ENCODE results near the gene ZNF680. TPM values are rescaled to one million over a fixed set of nuclear protein-coding genes. Genes with fewer than 3 reads are reported as not detected.
"Not testable (repeated sequence)": the region's sequence is repeated elsewhere in the genome, so short reads cannot be mapped to it uniquely, and the experiment has no call there.

Gene ZNF680
- total RNA-seq, 2 donors from 2014 or later: 14.8 to 23.7 TPM

DNA sequence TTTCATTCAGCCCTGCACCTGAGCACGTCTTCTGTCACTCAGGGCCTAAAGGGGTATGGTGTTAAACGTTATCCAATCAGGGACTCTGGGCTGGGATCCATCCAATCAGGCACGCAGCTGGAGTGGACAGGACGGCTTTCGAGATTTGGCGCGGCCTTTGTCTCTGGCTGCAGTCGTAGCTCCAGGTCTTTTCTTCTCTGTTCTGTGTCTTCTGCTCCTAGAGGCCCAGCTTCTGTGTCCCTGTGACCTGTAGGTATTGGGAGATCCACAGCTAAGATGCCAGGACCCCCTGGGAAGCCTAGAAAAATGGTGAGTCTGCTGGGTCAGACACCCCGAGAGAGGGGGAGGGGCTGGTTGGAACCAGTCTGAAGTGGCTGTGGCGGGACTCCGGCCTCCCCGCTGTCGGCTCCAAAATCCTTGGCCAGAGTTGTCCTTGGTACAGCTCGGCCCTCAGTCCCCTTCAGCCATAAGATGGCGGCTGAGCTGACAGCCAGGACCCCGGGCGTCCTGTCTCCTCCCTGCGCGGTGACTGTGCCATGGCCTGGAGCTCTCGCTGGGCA is 11.7 kb upstream of the ZNF680 start:
- ATAC-seq (peak; percentile 68), DNase-seq (peak in 3 of 4 donors; percentile 32 to 65 (median 38))
- Histone ChIP-seq H3K4me1 (peaks cover 6% of the 10 kb centered on the region), H3K27ac (no peak overlapping the region), H3K4me3 (no peak overlapping the region), H3K9me3 (no peaks in the 10 kb centered on the region), H3K27me3 (no peaks in the 10 kb centered on the region), H3K36me3 (replicated peaks in 1 of 2; ENCODE audit: insufficient read depth in 1 of 2, low read depth in 2 of 2) (no peaks in the 10 kb centered on the region)
- intact Hi-C loops (cut with DNase I): no loop called here
- WGBS, 2 donors: 18 to 21% methylated on average over 8 to 20 of the region's 20 CpGs
- no peak for TF ChIP-seq POLR2A (IDR thresholded peaks at IDR 0.05)
- TF ChIP-seq, protein P1, sequence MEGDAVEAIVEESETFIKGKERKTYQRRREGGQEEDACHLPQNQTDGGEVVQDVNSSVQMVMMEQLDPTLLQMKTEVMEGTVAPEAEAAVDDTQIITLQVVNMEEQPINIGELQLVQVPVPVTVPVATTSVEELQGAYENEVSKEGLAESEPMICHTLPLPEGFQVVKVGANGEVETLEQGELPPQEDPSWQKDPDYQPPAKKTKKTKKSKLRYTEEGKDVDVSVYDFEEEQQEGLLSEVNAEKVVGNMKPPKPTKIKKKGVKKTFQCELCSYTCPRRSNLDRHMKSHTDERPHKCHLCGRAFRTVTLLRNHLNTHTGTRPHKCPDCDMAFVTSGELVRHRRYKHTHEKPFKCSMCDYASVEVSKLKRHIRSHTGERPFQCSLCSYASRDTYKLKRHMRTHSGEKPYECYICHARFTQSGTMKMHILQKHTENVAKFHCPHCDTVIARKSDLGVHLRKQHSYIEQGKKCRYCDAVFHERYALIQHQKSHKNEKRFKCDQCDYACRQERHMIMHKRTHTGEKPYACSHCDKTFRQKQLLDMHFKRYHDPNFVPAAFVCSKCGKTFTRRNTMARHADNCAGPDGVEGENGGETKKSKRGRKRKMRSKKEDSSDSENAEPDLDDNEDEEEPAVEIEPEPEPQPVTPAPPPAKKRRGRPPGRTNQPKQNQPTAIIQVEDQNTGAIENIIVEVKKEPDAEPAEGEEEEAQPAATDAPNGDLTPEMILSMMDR (IDR thresholded peaks at IDR 0.05): no peak

DNA sequence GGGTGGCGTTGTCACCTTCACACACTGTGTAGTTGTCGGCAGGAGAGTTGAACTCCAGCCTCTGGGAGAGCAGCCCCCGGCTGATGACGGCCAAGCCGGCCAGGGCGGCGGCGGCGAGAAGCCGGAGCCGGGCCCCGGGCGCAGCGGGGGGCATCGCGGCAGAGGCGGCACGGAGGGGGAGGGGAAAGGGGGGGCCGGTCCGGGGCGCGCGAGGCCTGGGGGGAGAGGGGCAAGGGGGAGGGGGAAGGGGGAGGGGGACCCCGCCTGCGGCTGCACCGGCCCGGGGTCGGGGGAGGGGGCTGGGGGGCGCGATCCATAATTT is 7.4 kb upstream of the ZNF680 start:
- H3K9me3 ChIP-seq; ATAC-seq; intact Hi-C loops (cut with DNase I); H3K4me3 ChIP-seq; H3K27ac ChIP-seq; H3K27me3 ChIP-seq; DNase-seq; H3K36me3 ChIP-seq (replicated peaks in 1 of 2; ENCODE audit: insufficient read depth in 1 of 2, low read depth in 2 of 2): not testable (repeated sequence)
- H3K4me1 ChIP-seq: peaks cover 11% of the 10 kb centered on the region
- WGBS, 2 donors: 2 to 6% methylated on average over 7 to 28 of the region's 30 CpGs

DNA sequence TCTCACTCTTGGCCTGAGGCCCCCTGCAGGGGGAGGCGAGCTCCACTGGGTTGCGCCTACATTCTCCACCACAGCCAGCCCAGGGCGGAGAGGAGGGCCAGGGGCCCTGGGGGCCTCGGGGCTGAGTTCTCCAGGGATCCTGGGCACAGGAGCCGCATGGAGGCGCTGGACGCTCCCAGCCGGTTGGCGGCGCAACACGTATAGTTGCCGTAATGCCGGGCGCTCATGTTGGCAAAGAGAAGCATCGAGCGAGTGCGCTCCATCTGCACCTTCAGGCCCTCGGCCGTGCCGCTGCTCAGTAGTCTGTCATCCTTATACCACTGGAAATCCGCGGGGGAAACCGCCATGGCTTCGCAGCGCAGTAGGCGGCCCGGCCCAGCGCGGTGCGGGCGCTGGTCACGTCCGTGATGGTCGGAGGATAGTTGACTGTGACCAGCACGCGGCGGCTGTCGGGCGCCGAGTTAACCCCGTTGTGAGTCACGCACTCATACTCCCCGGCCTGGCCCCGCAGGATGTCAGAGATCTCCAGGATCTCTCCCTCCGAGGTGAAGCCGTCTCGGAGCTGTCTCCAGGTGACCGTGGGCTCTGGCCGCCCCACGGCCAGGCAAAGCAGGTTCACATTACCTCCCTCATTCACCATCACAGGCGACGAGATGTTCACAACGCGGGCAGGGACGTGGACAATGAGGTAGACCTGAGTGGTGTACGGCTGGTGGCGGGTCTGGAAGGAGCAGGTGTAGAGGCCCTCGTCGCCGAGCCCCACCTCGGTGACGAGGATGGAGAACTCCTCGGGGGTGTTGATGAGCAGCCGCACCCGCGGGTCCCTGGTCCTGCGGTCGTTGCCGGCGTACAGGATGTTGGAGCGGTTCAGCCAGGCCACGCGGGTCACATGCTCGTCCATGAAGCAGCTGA is 6.8 kb upstream of the ZNF680 start:
- H3K4me3 ChIP-seq; H3K9me3 ChIP-seq; intact Hi-C loops (cut with DNase I); H3K27me3 ChIP-seq; H3K36me3 ChIP-seq (replicated peaks in 1 of 2; ENCODE audit: insufficient read depth in 1 of 2, low read depth in 2 of 2); H3K27ac ChIP-seq: not testable (repeated sequence)
- H3K4me1 ChIP-seq: peaks cover 11% of the 10 kb centered on the region
- DNase-seq (peak in 3 of 4 donors; percentile 9 to 44 (median 25)), ATAC-seq (peak; percentile 45)
- TF ChIP-seq, protein P1 (IDR thresholded peaks at IDR 0.05): peak in 3 of 7 experiments; percentile 2 to 10 (median 5)
- WGBS, 2 donors: 3 to 10% methylated on average over 31 to 74 of the region's 74 CpGs

DNA sequence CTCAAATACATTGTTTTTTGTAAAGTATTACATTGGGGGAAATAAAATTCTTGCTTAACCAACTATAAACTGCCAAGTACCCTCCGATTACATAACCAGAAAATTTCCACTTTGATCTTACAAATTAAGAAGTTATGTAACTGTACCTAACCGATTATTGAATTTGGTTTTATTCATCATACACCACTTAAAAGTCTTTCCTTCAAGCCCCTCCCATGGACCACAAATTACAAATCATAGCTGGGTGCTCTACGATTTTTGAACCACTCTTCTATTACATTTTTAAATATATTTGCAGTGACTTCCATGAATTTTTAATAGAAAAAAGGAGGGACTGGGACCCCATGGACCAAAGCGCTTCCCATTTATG is 630 bp downstream of the ZNF680 start:
- H3K36me3 ChIP-seq (replicated peaks in 1 of 2; ENCODE audit: insufficient read depth in 1 of 2, low read depth in 2 of 2): no peaks in the 10 kb centered on the region
- H3K4me1 ChIP-seq: peaks cover 31% of the 10 kb centered on the region
- peak overlapping the region; percentile 72 to 87 (median 85) for H3K27ac ChIP-seq
- TF ChIP-seq, protein P1 (IDR thresholded peaks at IDR 0.05): no peak
- no peaks in the 10 kb centered on the region for H3K9me3 ChIP-seq
- intact Hi-C loops (cut with DNase I): no loop called here
- H3K27me3 ChIP-seq: no peaks in the 10 kb centered on the region
- no peak for DNase-seq
- H3K4me3 ChIP-seq: peak overlapping the region; percentile 55 to 70
- ATAC-seq: no peak
- WGBS, 2 donors: 12 to 13% methylated on average over 4 of the region's 4 CpGs

DNA sequence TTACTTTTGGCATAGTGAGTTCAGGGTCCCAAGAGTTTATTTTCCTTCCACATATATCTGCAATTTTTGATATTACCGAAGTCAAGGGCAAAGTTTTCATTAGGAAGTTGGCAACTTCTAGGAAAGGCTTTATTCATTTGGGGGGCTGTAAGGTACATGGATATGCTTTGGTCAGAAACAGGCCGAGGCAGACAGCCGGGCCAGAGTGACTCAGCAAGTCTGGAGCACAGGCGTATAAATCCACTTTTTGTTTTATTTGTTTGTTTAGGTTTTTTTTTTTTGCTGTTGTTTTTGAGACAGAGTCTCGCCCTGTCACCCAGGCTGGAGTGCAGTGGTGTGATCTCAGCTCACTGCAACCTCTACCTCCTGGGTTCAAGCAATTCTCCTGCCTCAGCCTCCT is 3.7 kb downstream of the ZNF680 start:
- no peak overlapping the region for H3K4me3 ChIP-seq
- no peaks in the 10 kb centered on the region for H3K9me3 ChIP-seq
- peak overlapping the region in 3 of 4 donors; percentile 27 to 55 (median 45) for H3K27ac ChIP-seq
- 21 to 29% methylated on average over 5 of the region's 5 CpGs for WGBS, 2 donors
- no peaks in the 10 kb centered on the region for H3K36me3 ChIP-seq (replicated peaks in 1 of 2; ENCODE audit: insufficient read depth in 1 of 2, low read depth in 2 of 2)
- peaks cover 31% of the 10 kb centered on the region for H3K4me1 ChIP-seq
- no peak for TF ChIP-seq POLR2A (IDR thresholded peaks at IDR 0.05)
- TF ChIP-seq, protein P1 (IDR thresholded peaks at IDR 0.05): no peak
- DNase-seq (peak; percentile 25 to 63 (median 38)), ATAC-seq (no peak)
- intact Hi-C loops (cut with DNase I): no loop called here
- no peaks in the 10 kb centered on the region for H3K27me3 ChIP-seq

Data from body of pancreas (tissue), 4 donors.